ENCODE data around the gene PRR4. TPM values are rescaled to one million over a fixed set of nuclear protein-coding genes. Genes with fewer than 3 reads are reported as not detected.

PRR4 gene
- total RNA-seq, 1 donor from 2014 or later = 2.2 TPM

- Mint-ChIP-seq H3K4me1 (ENCODE audit: low read depth, unreplicated experiment) (no peaks in the 10 kb centered on the region), H3K36me3 (ENCODE audit: low read depth, unreplicated experiment) (peaks cover 2% of the 10 kb centered on the region), H3K27me3 (ENCODE audit: low read depth, unreplicated experiment) (no peaks in the 10 kb centered on the region), H3K4me3 (ENCODE audit: unreplicated experiment) (no peak overlapping the region), H3K27ac (ENCODE audit: unreplicated experiment) (no peak overlapping the region), H3K9me3 (ENCODE audit: unreplicated experiment) (no peaks in the 10 kb centered on the region)
- no peak overlapping the region for H2AFZ ChIP-seq (ENCODE audit: low read depth, low read length)
- H3K27me3 ChIP-seq (ENCODE audit: insufficient read depth, low read length) = no peaks in the 10 kb centered on the region
- H3K4me3 ChIP-seq (ENCODE audit: insufficient read depth, low read depth, low read length) = no peak overlapping the region
- H3K4me1 ChIP-seq (ENCODE audit: insufficient read depth, low read length) = no peaks in the 10 kb centered on the region
- no peaks in the 10 kb centered on the region for H3K36me3 ChIP-seq (ENCODE audit: insufficient read depth, low read length)
- H3K9me3 ChIP-seq (ENCODE audit: insufficient read depth, low read depth, low read length) = no peaks in the 10 kb centered on the region
- H3K79me2 ChIP-seq (ENCODE audit: insufficient read depth, low read length) = no peaks in the 10 kb centered on the region
- no peak overlapping the region for H3K9ac ChIP-seq (ENCODE audit: low read length)
- DNase-seq (ENCODE audit: low read depth) = no peak
- H3K27ac ChIP-seq (ENCODE audit: low read depth, low read length) = no peak overlapping the region
- FAIRE-seq = no peak
- H3K4me2 ChIP-seq (ENCODE audit: low read length) = no peak overlapping the region
- TF ChIP-seq EZH2 (IDR thresholded peaks at IDR 0.05; ENCODE audit: insufficient read depth, low read length) = no peak
- TF ChIP-seq, protein P1, sequence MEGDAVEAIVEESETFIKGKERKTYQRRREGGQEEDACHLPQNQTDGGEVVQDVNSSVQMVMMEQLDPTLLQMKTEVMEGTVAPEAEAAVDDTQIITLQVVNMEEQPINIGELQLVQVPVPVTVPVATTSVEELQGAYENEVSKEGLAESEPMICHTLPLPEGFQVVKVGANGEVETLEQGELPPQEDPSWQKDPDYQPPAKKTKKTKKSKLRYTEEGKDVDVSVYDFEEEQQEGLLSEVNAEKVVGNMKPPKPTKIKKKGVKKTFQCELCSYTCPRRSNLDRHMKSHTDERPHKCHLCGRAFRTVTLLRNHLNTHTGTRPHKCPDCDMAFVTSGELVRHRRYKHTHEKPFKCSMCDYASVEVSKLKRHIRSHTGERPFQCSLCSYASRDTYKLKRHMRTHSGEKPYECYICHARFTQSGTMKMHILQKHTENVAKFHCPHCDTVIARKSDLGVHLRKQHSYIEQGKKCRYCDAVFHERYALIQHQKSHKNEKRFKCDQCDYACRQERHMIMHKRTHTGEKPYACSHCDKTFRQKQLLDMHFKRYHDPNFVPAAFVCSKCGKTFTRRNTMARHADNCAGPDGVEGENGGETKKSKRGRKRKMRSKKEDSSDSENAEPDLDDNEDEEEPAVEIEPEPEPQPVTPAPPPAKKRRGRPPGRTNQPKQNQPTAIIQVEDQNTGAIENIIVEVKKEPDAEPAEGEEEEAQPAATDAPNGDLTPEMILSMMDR (IDR thresholded peaks at IDR 0.05; ENCODE audit: insufficient read depth, low read depth, low read length) = no peak
- H4K20me1 ChIP-seq (ENCODE audit: insufficient read depth, low read length) = no peaks in the 10 kb centered on the region
Observed at GRCh38 chr12:10889226-10889625, 40.0 kb upstream of the PRR4 start.

GRCh38 chr12:10884086-10884725 lies 34.9 kb upstream of the PRR4 start, which contains the start of gene PRH1:
Gene PRH1 (minus strand): TSS chr12:10884255. CDS start chr12:10884217, 38 bp downstream.
- no peaks in the 10 kb centered on the region for H3K36me3 ChIP-seq (ENCODE audit: insufficient read depth, low read length)
- no peak within 1 kb of the TSS for H2AFZ ChIP-seq (ENCODE audit: low read depth, low read length)
- FAIRE-seq (no peak), DNase-seq (ENCODE audit: low read depth) (no peak)
- TF ChIP-seq EZH2 (IDR thresholded peaks at IDR 0.05; ENCODE audit: insufficient read depth, low read length) = no peak
- TF ChIP-seq, protein P1 (IDR thresholded peaks at IDR 0.05; ENCODE audit: insufficient read depth, low read depth, low read length) = no peak
- H3K27ac ChIP-seq (ENCODE audit: low read depth, low read length) = no peak within 1 kb of the TSS
- H3K9me3 ChIP-seq (ENCODE audit: insufficient read depth, low read depth, low read length) = no peaks in the 10 kb centered on the region
- Mint-ChIP-seq H3K27me3 (ENCODE audit: low read depth, unreplicated experiment) (no peaks in the 10 kb centered on the region), H3K4me3 (ENCODE audit: unreplicated experiment) (no peak within 1 kb of the TSS), H3K9me3 (ENCODE audit: unreplicated experiment) (no peaks in the 10 kb centered on the region), H3K36me3 (ENCODE audit: low read depth, unreplicated experiment) (peaks cover 5% of the 10 kb centered on the region), H3K27ac (ENCODE audit: unreplicated experiment) (no peak within 1 kb of the TSS), H3K4me1 (ENCODE audit: low read depth, unreplicated experiment) (no peaks in the 10 kb centered on the region)
- no peak within 1 kb of the TSS for H3K4me2 ChIP-seq (ENCODE audit: low read length)
- H3K27me3 ChIP-seq (ENCODE audit: insufficient read depth, low read length) = no peaks in the 10 kb centered on the region
- no peak within 1 kb of the TSS for H3K4me3 ChIP-seq (ENCODE audit: insufficient read depth, low read depth, low read length)
- no peaks in the 10 kb centered on the region for H4K20me1 ChIP-seq (ENCODE audit: insufficient read depth, low read length)
- no peak within 1 kb of the TSS for H3K9ac ChIP-seq (ENCODE audit: low read length)
- H3K4me1 ChIP-seq (ENCODE audit: insufficient read depth, low read length) = no peaks in the 10 kb centered on the region
- no peaks in the 10 kb centered on the region for H3K79me2 ChIP-seq (ENCODE audit: insufficient read depth, low read length)

DNA sequence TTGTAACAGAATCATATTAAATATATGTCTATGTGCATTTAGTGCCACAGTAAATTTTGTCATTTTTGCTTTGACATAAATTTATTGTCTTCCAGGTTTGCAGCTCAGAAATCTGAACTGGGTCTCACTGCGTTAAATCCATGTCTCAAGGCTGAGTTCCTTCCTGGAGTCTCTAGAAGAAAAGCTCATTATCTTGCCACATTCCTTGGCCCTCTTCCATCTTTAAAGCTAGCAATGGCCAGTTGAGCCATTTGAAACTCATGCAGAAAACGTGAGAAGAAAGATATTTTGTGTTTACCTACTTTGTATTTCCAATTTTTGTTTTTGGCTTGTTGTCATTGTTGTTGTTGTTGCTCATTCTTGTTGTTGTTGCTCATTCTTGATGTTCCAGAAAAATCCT lies 24.1 kb upstream of the PRR4 start:
- Histone ChIP-seq H3K4me3 (ENCODE audit: insufficient read depth, low read depth, low read length) (no peak overlapping the region), H3K9ac (ENCODE audit: low read length) (no peak overlapping the region), H3K27ac (ENCODE audit: low read depth, low read length) (no peak overlapping the region), H3K9me3 (ENCODE audit: insufficient read depth, low read depth, low read length) (no peaks in the 10 kb centered on the region), H3K4me1 (ENCODE audit: insufficient read depth, low read length) (no peaks in the 10 kb centered on the region), H3K36me3 (ENCODE audit: insufficient read depth, low read length) (peaks cover 7% of the 10 kb centered on the region), H3K4me2 (ENCODE audit: low read length) (no peak overlapping the region), H4K20me1 (ENCODE audit: insufficient read depth, low read length) (no peaks in the 10 kb centered on the region), H2AFZ (ENCODE audit: low read depth, low read length) (no peak overlapping the region), H3K27me3 (ENCODE audit: insufficient read depth, low read length) (no peaks in the 10 kb centered on the region), H3K79me2 (ENCODE audit: insufficient read depth, low read length) (no peaks in the 10 kb centered on the region)
- Mint-ChIP-seq H3K27me3 (ENCODE audit: low read depth, unreplicated experiment) (no peaks in the 10 kb centered on the region), H3K4me3 (ENCODE audit: unreplicated experiment) (no peak overlapping the region), H3K36me3 (ENCODE audit: low read depth, unreplicated experiment) (peaks cover 3% of the 10 kb centered on the region), H3K4me1 (ENCODE audit: low read depth, unreplicated experiment) (no peaks in the 10 kb centered on the region), H3K27ac (ENCODE audit: unreplicated experiment) (no peak overlapping the region), H3K9me3 (ENCODE audit: unreplicated experiment) (no peaks in the 10 kb centered on the region)
- no peak for TF ChIP-seq EZH2 (IDR thresholded peaks at IDR 0.05; ENCODE audit: insufficient read depth, low read length)
- TF ChIP-seq, protein P1 (IDR thresholded peaks at IDR 0.05; ENCODE audit: insufficient read depth, low read depth, low read length) = no peak
- FAIRE-seq (no peak), DNase-seq (ENCODE audit: low read depth) (peak; percentile 49)

Data from astrocyte (in vitro differentiated cells and primary cell).